Measurements from ENCODE around the gene RBPMS2. TPM values are rescaled to one million over a fixed set of nuclear protein-coding genes. Genes with fewer than 3 reads are reported as not detected.

Gene RBPMS2
- 0.14 TPM in 1 of 2 replicates, not detected in the other for total RNA-seq

DNA sequence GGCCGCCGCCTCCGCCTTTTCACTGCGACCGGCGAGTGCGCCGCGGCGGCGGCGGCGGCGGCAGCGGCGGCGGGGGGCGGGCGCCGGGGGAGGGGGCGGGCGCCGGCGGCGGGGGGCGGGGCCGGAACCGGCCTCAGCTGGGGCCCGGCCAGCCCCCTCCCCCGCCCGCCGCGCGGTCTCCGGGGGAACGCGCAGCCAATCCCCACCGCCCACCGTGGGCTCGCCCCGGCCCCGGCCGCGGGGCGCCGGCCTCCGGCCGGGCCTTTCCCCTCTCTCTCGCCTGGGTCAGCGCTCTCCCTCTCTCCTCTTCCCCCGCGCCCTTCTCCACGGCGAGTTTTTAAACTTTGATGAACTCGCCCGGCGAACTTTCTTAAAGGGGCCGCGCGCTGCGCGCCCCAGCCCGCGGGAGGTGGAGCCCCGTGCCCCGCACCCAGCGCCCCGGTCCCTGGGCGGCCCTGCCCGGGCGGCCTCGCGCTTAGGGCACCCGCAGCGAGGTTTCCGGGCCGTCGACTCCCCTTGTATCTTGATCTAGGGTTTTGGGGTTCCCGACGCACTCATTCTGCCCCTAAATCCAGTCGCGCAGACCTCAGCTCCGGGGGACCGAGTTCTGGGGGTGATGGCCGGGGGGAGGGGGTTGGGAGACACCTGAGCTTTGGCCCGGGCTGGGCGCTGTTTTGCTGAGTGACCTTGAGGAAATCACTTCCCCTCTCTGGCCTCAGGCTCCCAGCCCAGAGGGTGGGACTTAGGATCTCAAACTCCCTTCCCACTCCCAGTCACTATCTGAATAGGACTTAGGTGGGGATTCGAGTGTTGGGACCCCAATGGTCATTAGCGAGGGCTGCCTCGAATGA, at the start of gene RBPMS2:
Gene RBPMS2 (minus strand): TSS at position 39 of the 851 bp plus-strand sequence. CDS start 270 bp downstream, outside the sequence.

Other genes with a start within 250 kb of the RBPMS2 start
- gene PIF1, start 50.1 kb upstream of the RBPMS2 start, total RNA-seq = 4.7 and 7.2 TPM in 2 replicates
- 28.0 and 30.4 TPM in 2 replicates for gene PLEKHO2, start 66.3 kb upstream of the RBPMS2 start, total RNA-seq
- gene ANKDD1A, start 136.3 kb upstream of the RBPMS2 start, total RNA-seq = 3.3 and 6.2 TPM in 2 replicates
- 50.3 and 87.7 TPM in 2 replicates for gene SPG21, start 214.3 kb upstream of the RBPMS2 start, total RNA-seq

Measured in smooth muscle cell of bladder (primary cell).